Fibroblast of mammary gland (primary cell): ENCODE measurements around the gene CSMD2.

ENCODE experiments used
- DNase-seq: peaks from one replicate; pipeline ENCODE4 v3.0.0-alpha.2; 2010; ENCODE audit warnings: low read depth
- H3K4me3 ChIP-seq: 2 replicates; pipeline ENCODE4 v1.5.1; 2011; ENCODE audit warnings: low read depth, mild to moderate bottlenecking, low read length, moderate library complexity; ENCODE audit not compliant: control insufficient read depth
- CTCF ChIP-seq: conservative IDR thresholded peaks from 2 replicates; pipeline ENCODE4 v1.5.1; 2011; ENCODE audit warnings: low read depth, low read length, inconsistent platforms; ENCODE audit not compliant: control insufficient read depth, insufficient read depth

The CSMD2 gene

GRCh38 chr1:33802268-33802667 lies 362.8 kb downstream of the CSMD2 start:
- no peak for DNase-seq
- no peak for TF ChIP-seq CTCF
- no peak overlapping the region for H3K4me3 ChIP-seq

- TF ChIP-seq CTCF, result no peak
- H3K4me3 ChIP-seq, result no peak overlapping the region
- no peak for DNase-seq
Observed at GRCh38 chr1:33797849-33798248, 367.2 kb downstream of the CSMD2 start.

- DNase-seq, result no peak
- TF ChIP-seq CTCF, result no peak
- no peak overlapping the region for H3K4me3 ChIP-seq
Observed at GRCh38 chr1:33792651-33793050, 372.4 kb downstream of the CSMD2 start.

- DNase-seq, result no peak
- no peak overlapping the region for H3K4me3 ChIP-seq
Observed at GRCh38 chr1:33792216-33792615, 372.8 kb downstream of the CSMD2 start.

GRCh38 chr1:33791251-33791650 lies 373.8 kb downstream of the CSMD2 start:
- TF ChIP-seq CTCF, result no peak
- no peak for DNase-seq
- H3K4me3 ChIP-seq, result no peak overlapping the region

More at GRCh38 chr1:33792216-33792615, 372.8 kb downstream of the CSMD2 start:
- TF ChIP-seq CTCF, result no peak

GRCh38 chr1:33790577-33790976 lies 374.5 kb downstream of the CSMD2 start:
- no peak for TF ChIP-seq CTCF
- H3K4me3 ChIP-seq, result no peak overlapping the region
- no peak for DNase-seq

GRCh38 chr1:33784876-33785275 lies 380.2 kb downstream of the CSMD2 start:
- no peak for DNase-seq
- no peak for TF ChIP-seq CTCF

More at GRCh38 chr1:33784876-33785275, 380.2 kb downstream of the CSMD2 start:
- no peak overlapping the region for H3K4me3 ChIP-seq
